ENCODE data around the gene ARL2. TPM values are rescaled to one million over a fixed set of nuclear protein-coding genes. Genes with fewer than 3 reads are reported as not detected.

The ARL2 gene
- total RNA-seq, 1 donor from 2014 or later, result 66.4 TPM

DNA sequence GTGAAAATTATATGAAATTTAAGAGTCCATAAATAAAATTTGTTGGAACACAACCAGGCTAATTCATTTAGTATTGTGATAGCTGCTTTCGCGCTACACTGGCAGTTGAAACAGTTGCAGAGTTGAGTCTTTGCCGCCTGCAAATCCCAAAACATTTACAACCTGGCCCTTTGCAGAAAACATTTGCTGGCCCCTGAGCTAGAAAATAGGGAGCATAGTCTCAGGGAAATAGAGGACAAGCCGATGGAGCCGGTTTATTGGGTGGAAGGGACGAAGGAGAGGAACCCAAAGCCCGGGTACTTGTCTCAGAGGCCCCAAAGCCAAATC is 26.5 kb downstream of the ARL2 start:
- peaks cover 6% of the 10 kb centered on the region for H3K36me3 Mint-ChIP-seq (ENCODE audit: low read depth, unreplicated experiment)
- no peaks in the 10 kb centered on the region for H3K9me3 Mint-ChIP-seq (ENCODE audit: unreplicated experiment)
- no peak for DNase-seq (ENCODE audit: low spot score)
- H3K27me3 Mint-ChIP-seq (ENCODE audit: unreplicated experiment), result peaks cover 9% of the 10 kb centered on the region
- peak overlapping the region; percentile 90 for H3K4me3 Mint-ChIP-seq (ENCODE audit: unreplicated experiment)
- H3K27ac Mint-ChIP-seq (ENCODE audit: unreplicated experiment), result no peak overlapping the region
- TF ChIP-seq, protein P1, sequence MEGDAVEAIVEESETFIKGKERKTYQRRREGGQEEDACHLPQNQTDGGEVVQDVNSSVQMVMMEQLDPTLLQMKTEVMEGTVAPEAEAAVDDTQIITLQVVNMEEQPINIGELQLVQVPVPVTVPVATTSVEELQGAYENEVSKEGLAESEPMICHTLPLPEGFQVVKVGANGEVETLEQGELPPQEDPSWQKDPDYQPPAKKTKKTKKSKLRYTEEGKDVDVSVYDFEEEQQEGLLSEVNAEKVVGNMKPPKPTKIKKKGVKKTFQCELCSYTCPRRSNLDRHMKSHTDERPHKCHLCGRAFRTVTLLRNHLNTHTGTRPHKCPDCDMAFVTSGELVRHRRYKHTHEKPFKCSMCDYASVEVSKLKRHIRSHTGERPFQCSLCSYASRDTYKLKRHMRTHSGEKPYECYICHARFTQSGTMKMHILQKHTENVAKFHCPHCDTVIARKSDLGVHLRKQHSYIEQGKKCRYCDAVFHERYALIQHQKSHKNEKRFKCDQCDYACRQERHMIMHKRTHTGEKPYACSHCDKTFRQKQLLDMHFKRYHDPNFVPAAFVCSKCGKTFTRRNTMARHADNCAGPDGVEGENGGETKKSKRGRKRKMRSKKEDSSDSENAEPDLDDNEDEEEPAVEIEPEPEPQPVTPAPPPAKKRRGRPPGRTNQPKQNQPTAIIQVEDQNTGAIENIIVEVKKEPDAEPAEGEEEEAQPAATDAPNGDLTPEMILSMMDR (IDR thresholded peaks at IDR 0.05; ENCODE audit: unreplicated experiment), result no peak
- H3K4me1 Mint-ChIP-seq (ENCODE audit: unreplicated experiment), result peaks cover 5% of the 10 kb centered on the region

DNA sequence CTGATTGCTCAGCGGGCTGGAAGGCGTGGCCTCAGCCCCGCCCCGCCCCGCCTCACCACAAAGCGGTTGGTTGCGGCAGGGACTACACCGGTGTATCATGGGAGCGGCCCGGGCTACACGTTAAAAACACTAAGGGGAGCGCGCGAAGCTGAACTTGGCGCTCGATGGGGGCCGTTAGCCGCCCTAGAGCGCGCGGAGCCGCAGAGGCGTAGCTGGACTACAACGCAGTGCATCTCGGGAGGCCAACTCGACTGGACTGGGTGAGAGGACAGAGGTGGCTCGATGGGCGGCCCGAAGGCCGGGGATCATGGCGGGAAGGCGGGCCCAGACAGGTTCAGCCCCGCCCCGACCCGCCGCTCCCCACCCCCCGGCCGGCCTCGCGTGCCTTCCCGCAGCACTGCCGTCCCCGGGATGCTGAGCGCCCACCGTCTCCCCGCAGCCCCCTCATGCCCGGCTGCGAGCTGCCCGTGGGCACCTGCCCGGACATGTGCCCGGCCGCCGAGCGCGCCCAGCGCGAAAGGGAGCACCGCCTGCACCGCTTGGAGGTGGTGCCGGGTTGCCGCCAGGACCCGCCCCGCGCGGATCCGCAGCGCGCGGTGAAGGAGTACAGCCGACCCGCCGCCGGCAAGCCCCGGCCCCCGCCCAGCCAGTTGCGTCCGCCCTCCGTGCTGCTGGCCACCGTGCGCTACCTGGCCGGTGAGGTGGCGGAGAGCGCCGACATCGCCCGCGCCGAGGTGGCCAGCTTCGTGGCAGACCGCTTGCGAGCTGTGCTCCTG is 27.1 kb downstream of the ARL2 start, which contains the start of gene SAC3D1:
Gene SAC3D1, plus strand, starts transcription at position 364 of the 776 bp plus-strand sequence. Its CDS starts 83 bp downstream, at position 447.
- H3K9me3 Mint-ChIP-seq (ENCODE audit: unreplicated experiment), result no peaks in the 10 kb centered on the region
- peak within 1 kb of the TSS; percentile 67 for H3K27ac Mint-ChIP-seq (ENCODE audit: unreplicated experiment)
- H3K27me3 Mint-ChIP-seq (ENCODE audit: unreplicated experiment), result peaks cover 9% of the 10 kb centered on the region
- TF ChIP-seq, protein P1 (IDR thresholded peaks at IDR 0.05; ENCODE audit: unreplicated experiment), result no peak
- H3K36me3 Mint-ChIP-seq (ENCODE audit: low read depth, unreplicated experiment), result peaks cover 6% of the 10 kb centered on the region
- DNase-seq (ENCODE audit: low spot score), result peak; percentile 74
- peaks cover 5% of the 10 kb centered on the region for H3K4me1 Mint-ChIP-seq (ENCODE audit: unreplicated experiment)
- peak within 1 kb of the TSS; percentile 93 for H3K4me3 Mint-ChIP-seq (ENCODE audit: unreplicated experiment)

DNA sequence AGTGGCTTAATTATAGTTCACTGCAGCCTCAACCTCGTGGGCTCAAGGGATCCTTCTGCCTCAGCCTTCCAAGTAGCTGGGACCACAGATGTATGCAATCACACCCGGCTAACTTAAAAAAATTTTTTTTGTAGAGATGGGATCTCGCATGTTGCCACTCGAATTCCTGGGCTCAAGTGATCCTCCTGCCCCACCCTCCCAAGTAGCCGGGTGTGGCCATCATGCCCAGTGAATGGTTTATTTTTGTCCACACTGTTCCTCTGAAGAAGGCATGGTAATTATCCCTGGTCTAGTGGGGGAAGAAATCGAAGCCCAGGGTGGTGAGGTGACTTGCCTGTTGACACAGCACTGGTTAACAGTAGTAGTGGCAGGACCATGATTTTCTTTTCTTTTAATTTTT is 28.9 kb downstream of the ARL2 start:
- DNase-seq (ENCODE audit: low spot score), result no peak
- H3K4me1 Mint-ChIP-seq (ENCODE audit: unreplicated experiment), result peaks cover 9% of the 10 kb centered on the region
- H3K27me3 Mint-ChIP-seq (ENCODE audit: unreplicated experiment), result peaks cover 10% of the 10 kb centered on the region
- H3K36me3 Mint-ChIP-seq (ENCODE audit: low read depth, unreplicated experiment), result peaks cover 9% of the 10 kb centered on the region
- H3K27ac Mint-ChIP-seq (ENCODE audit: unreplicated experiment), result no peak overlapping the region
- peak overlapping the region; percentile 93 for H3K4me3 Mint-ChIP-seq (ENCODE audit: unreplicated experiment)
- no peaks in the 10 kb centered on the region for H3K9me3 Mint-ChIP-seq (ENCODE audit: unreplicated experiment)
- TF ChIP-seq, protein P1 (IDR thresholded peaks at IDR 0.05; ENCODE audit: unreplicated experiment), result no peak

DNA sequence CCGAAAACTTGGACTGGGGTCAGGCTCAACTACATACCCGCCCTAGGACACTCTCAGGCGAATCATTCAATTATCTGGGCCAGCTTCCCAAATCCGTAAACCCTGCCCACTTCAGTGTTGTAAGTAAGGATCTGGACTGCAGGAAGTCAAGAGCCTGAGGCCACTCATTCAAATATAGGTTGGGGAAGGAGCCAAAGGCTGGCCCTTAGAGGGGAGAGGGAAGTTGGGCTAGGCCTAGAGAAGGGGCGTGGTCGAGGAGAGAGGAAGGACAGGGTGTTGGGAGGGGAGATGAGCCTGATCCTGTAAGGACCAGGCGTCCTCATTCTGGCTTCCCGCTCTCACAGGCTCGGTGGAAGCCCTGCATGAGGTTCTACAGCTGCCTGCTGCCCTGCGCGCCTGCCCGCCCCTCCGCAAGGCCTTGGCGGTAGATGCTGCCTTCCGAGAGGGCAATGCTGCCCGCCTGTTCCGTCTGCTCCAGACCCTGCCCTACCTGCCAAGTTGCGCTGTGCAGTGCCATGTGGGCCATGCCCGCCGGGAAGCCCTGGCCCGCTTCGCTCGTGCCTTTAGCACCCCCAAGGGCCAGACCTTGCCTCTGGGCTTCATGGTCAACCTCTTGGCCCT is 30.0 kb downstream of the ARL2 start:
- Mint-ChIP-seq H3K4me3 (ENCODE audit: unreplicated experiment) (peak overlapping the region; percentile 67), H3K36me3 (ENCODE audit: low read depth, unreplicated experiment) (peaks cover 9% of the 10 kb centered on the region), H3K4me1 (ENCODE audit: unreplicated experiment) (peaks cover 9% of the 10 kb centered on the region), H3K9me3 (ENCODE audit: unreplicated experiment) (no peaks in the 10 kb centered on the region), H3K27ac (ENCODE audit: unreplicated experiment) (no peak overlapping the region), H3K27me3 (ENCODE audit: unreplicated experiment) (peaks cover 8% of the 10 kb centered on the region)
- no peak for DNase-seq (ENCODE audit: low spot score)
- TF ChIP-seq, protein P1 (IDR thresholded peaks at IDR 0.05; ENCODE audit: unreplicated experiment), result no peak

DNA sequence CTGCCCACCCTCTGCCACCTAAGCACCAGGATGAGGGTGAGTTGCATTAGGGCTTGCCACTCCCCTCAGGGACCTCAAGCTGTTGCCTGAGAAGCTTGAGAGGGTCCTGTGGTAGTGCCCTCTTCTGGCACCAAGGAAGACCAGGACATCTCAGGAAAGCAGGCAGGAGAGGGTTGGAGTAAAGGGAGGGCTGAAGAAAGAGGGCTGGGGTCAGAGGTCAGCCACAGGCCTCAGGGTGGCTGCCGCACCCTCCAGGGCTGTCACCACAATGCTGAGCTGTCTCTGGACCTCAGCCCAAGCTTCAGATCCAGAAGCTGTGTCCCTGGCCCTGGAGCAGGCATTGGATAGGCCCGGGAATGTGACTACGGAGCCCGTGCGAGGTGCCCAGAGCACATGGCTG is 31.1 kb downstream of the ARL2 start:
- peaks cover 8% of the 10 kb centered on the region for H3K27me3 Mint-ChIP-seq (ENCODE audit: unreplicated experiment)
- no peak for DNase-seq (ENCODE audit: low spot score)
- TF ChIP-seq, protein P1 (IDR thresholded peaks at IDR 0.05; ENCODE audit: unreplicated experiment), result no peak
- H3K4me1 Mint-ChIP-seq (ENCODE audit: unreplicated experiment), result peaks cover 9% of the 10 kb centered on the region
- peaks cover 9% of the 10 kb centered on the region for H3K36me3 Mint-ChIP-seq (ENCODE audit: low read depth, unreplicated experiment)
- no peaks in the 10 kb centered on the region for H3K9me3 Mint-ChIP-seq (ENCODE audit: unreplicated experiment)
- no peak overlapping the region for H3K4me3 Mint-ChIP-seq (ENCODE audit: unreplicated experiment)
- H3K27ac Mint-ChIP-seq (ENCODE audit: unreplicated experiment), result no peak overlapping the region
